SU-DHL-6 (cell line): ENCODE data around the gene PSMC3.

Experiments used
- H2AFZ ChIP-seq: fragments of 200-600 bp; sonication (generic); 2 replicates; pipeline ENCODE4 v1.6.1; 2014; ENCODE audit warnings: low read depth, mild to moderate bottlenecking, moderate library complexity, mixed read lengths, antibody characterized with exemption, low read length; ENCODE audit not compliant: severe bottlenecking
- H3F3A ChIP-seq: fragments of 200-600 bp; shearing (Covaris generic); 2 replicates; pipeline ENCODE4 v1.6.0; 2016; ENCODE audit warnings: antibody characterized with exemption, mild to moderate bottlenecking; ENCODE audit not compliant: insufficient read depth
- H3K27ac ChIP-seq: fragments of 200-600 bp; sonication (generic); 2 replicates; pipeline ENCODE4 v1.5.1; 2016; ENCODE audit warnings: low read depth, mild to moderate bottlenecking, low read length, moderate library complexity, mixed read lengths
- H3K27me3 ChIP-seq: fragments of 200-600 bp; sonication (generic), shearing (Covaris generic); 2 replicates; pipeline ENCODE4 v1.6.0; 2014; ENCODE audit warnings: mild to moderate bottlenecking, low read length
- H3K36me3 ChIP-seq: fragments of 200-600 bp; sonication (generic); 2 replicates; pipeline ENCODE4 v1.6.1; 2014; ENCODE audit warnings: mild to moderate bottlenecking, low read length, mixed read lengths
- H3K4me2 ChIP-seq: fragments of 300-600, 200-600 bp; shearing (Covaris generic), sonication (generic); 2 replicates; pipeline ENCODE4 v1.6.0; 2014; ENCODE audit warnings: low read length, low read depth, mild to moderate bottlenecking; ENCODE audit not compliant: poor library complexity, severe bottlenecking
- H3K4me3 ChIP-seq: fragments of 200-600 bp; sonication (generic); 2 replicates; pipeline ENCODE4 v1.5.1; 2014; ENCODE audit warnings: antibody characterized with exemption, low read length, mild to moderate bottlenecking, mixed read lengths; ENCODE audit not compliant: insufficient read depth, poor library complexity, severe bottlenecking
- H3K79me2 ChIP-seq: fragments of 200-600 bp; sonication (generic); 2 replicates; pipeline ENCODE4 v1.6.1; 2014; ENCODE audit warnings: mild to moderate bottlenecking, low read length, moderate library complexity; ENCODE audit not compliant: insufficient read depth
- H3K9ac ChIP-seq: fragments of 200-600 bp; sonication (generic); 2 replicates; pipeline ENCODE4 v1.7.0; 2014; ENCODE audit warnings: mild to moderate bottlenecking, low read length
- H3K9me2 ChIP-seq: fragments of 200-600 bp; sonication (generic); replicated peaks from 2 replicates; pipeline ENCODE4 v1.6.1; 2014; ENCODE audit warnings: low read length; ENCODE audit not compliant: insufficient read depth
- H3K9me3 ChIP-seq: fragments of 200-600 bp; sonication (generic); 2 replicates; pipeline ENCODE4 v1.6.1; 2014; ENCODE audit warnings: low read length, mixed read lengths; ENCODE audit not compliant: insufficient read depth
- H4K20me1 ChIP-seq: fragments of 200-600 bp; sonication (generic); 2 replicates; pipeline ENCODE4 v1.6.1; 2014; ENCODE audit warnings: low read depth, mild to moderate bottlenecking, antibody characterized with exemption, low read length, moderate library complexity, mixed read lengths
- CTCF ChIP-seq: fragments of 200-600 bp; sonication (generic); IDR thresholded peaks from one replicate; pipeline ENCODE4 v1.5.1; 2017; ENCODE audit warnings: antibody characterized with exemption, mild to moderate bottlenecking, low read length, moderate library complexity; ENCODE audit not compliant: insufficient read depth, poor library complexity, severe bottlenecking
- EZH2phosphoT487 ChIP-seq: fragments of 200-600 bp; sonication (generic), shearing (Covaris generic); conservative IDR thresholded peaks from 2 replicates; pipeline ENCODE4 v1.6.1; 2018; ENCODE audit warnings: mild to moderate bottlenecking, antibody characterized with exemption, low read length, moderate library complexity, mixed read lengths

PSMC3 gene

GRCh38 chr11:47395223-47396048 lies 30.8 kb downstream of the PSMC3 start:
- TF ChIP-seq CTCF (no peak), EZH2phosphoT487 (no peak)
- H3K9me3 ChIP-seq = no peaks in the 10 kb centered on the region
- no peaks in the 10 kb centered on the region for H3K27me3 ChIP-seq
- H3K9ac ChIP-seq = peak overlapping the region; percentile 59
- H3K4me3 ChIP-seq = no peak overlapping the region
- H4K20me1 ChIP-seq = no peaks in the 10 kb centered on the region
- H2AFZ ChIP-seq = peak overlapping the region; percentile 60
- H3K36me3 ChIP-seq = no peaks in the 10 kb centered on the region
- peak overlapping the region; percentile 47 for H3K4me2 ChIP-seq
- H3K9me2 ChIP-seq = no peaks in the 10 kb centered on the region
- H3K79me2 ChIP-seq = no peaks in the 10 kb centered on the region
- H3F3A ChIP-seq = peaks cover 13% of the 10 kb centered on the region
- H3K27ac ChIP-seq = peak overlapping the region; percentile 64

- TF ChIP-seq EZH2phosphoT487 (no peak), CTCF (no peak)
- no peaks in the 10 kb centered on the region for H3K9me2 ChIP-seq
- no peaks in the 10 kb centered on the region for H3K27me3 ChIP-seq
- peak overlapping the region; percentile 64 for H3K27ac ChIP-seq
- H3K36me3 ChIP-seq = no peaks in the 10 kb centered on the region
- no peaks in the 10 kb centered on the region for H3K79me2 ChIP-seq
- H2AFZ ChIP-seq = peak overlapping the region; percentile 60
- no peak overlapping the region for H3K4me3 ChIP-seq
- peak overlapping the region; percentile 47 for H3K4me2 ChIP-seq
- peak overlapping the region; percentile 59 for H3K9ac ChIP-seq
- no peaks in the 10 kb centered on the region for H4K20me1 ChIP-seq
- H3F3A ChIP-seq = peaks cover 7% of the 10 kb centered on the region
- H3K9me3 ChIP-seq = no peaks in the 10 kb centered on the region
These were observed 31.7 kb downstream of the PSMC3 start for GRCh38 chr11:47394322-47395222.

GRCh38 chr11:47394050-47394321 lies 32.3 kb downstream of the PSMC3 start:
- H3K27ac ChIP-seq = no peak overlapping the region
- no peaks in the 10 kb centered on the region for H3K27me3 ChIP-seq
- no peaks in the 10 kb centered on the region for H3K36me3 ChIP-seq
- no peak overlapping the region for H3K4me2 ChIP-seq
- no peak for TF ChIP-seq CTCF
- no peak for TF ChIP-seq EZH2phosphoT487
- H3K9me3 ChIP-seq = no peaks in the 10 kb centered on the region
- no peak overlapping the region for H3K9ac ChIP-seq
- no peak overlapping the region for H2AFZ ChIP-seq
- H3K79me2 ChIP-seq = no peaks in the 10 kb centered on the region
- 0 out of 2 replicates have a peak, but pooled peaks cover under 1% of the 10 kb centered on the region for H3F3A ChIP-seq
- no peaks in the 10 kb centered on the region for H4K20me1 ChIP-seq
- no peaks in the 10 kb centered on the region for H3K9me2 ChIP-seq
- H3K4me3 ChIP-seq = no peak overlapping the region
